GM18505 (cell line): ENCODE measurements around the gene AHCYL2.
"Not testable (repeated sequence)": the region's sequence is repeated elsewhere in the genome, so short reads cannot be mapped to it uniquely, and the experiment has no call there.

Experiments
- ATAC-seq: cut with Tn5 transposase; IDR thresholded peaks from one replicate; pipeline ENCODE4 v1.9.1; 2021; ENCODE audit not compliant: unreplicated experiment
- POLR2A ChIP-seq: IDR thresholded peaks from 4 replicates; pipeline ENCODE4 v1.6.1; 2011; ENCODE audit warnings: borderline replicate concordance; ENCODE audit not compliant: insufficient read depth, insufficient read length; ENCODE audit errors: extremely low read depth

AHCYL2 gene

DNA sequence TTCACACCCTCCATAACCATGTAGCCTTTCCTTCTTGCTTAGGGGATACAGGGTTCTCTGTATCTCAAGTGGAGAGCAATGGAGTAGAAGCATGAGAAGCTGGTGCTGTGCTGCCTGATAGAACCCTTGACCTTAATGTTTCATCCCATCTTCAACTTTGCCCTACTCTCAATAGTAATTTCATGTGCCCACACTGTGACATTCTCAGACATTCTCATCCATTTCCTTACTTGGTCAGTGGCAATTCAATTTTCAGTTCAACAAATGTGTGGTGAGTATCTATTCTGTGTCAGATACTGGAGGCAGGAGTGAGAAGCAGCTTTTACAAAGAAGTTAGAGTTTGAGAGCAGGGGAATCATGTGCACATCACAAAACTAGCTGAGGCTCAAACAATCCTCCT lies 225.5 kb downstream of the AHCYL2 start:
- no peak for TF ChIP-seq POLR2A
- ATAC-seq: no peak

DNA sequence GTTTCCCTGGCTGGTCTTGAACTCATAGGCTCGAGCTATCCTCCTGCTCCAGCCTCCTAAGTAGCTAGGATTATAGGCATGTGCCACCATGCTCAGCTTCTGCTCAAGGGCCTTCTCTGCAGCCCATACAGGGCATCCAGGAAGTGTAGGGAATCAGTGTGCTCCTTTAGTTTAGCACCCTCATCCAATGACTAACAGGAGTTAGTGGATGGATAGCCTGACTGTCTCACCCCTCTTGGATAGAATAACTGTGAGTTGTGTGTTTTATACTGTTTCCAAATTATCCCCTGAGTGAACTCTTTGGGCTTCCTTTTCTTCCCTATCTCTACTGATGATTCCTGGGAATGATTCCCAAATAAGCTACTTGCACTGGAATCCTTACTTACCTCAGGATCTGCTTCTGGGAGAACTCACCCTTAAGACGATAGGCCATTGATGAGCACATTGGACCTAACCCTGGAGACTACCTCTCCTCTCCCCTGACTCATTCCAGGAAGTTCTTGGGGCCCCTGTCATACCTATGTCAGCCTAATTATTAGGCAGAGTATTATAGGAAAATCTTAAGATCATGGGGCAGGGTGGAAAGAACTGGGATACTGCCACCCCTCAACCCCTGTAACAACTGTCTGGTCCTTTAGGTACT lies 227.9 kb downstream of the AHCYL2 start:
- no peak for ATAC-seq
- no peak for TF ChIP-seq POLR2A

DNA sequence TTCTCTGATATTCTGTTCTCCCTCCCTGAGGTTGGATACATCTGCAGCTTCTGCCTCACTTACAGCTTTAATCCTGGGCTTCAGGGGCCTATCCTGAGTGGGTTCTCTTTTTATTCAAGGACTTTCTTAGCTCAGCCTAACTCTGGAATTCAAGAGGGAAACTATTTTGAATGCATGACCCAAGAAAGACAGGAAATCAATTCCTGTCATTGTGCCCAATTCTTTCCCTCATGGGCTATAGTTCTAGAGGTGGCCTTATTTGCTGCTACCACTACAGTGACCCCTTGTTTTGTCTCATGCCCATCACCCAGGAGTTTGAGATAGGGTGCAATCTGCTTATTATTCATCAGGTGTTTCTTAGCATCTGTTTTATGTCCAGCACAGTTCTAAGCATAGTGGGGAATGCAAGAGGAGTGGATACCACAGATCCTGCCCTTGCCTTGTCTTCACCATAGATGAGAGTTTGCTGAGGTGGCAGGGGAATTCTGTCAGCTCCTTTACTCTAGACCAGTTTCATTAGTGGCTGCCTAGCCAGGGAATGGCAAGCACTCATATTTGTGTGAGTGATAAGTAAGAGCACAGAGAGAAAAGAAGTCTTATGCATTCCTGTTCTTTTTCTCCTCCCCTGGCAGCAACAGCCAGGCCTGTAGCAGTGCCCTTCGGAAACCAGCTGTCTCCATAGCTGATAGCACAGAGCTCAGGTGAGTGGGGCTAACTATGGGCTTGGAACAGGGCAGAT lies 228.8 kb downstream of the AHCYL2 start:
- ATAC-seq: no peak
- no peak for TF ChIP-seq POLR2A

DNA sequence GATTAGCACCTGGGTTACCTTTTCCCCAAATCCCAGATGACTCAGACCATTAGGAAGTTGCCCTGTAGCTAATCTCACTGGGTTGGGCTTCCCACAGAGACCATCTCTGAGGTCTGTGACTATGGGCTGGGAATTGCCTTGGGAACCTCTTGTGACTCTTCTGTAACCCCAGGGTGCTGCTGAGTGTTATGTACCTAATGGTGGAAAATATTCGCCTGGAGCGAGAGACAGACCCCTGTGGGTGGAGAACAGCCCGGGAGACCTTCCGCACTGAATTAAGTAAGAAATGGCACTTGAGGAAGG lies 229.4 kb downstream of the AHCYL2 start:
- TF ChIP-seq POLR2A: no peak
- no peak for ATAC-seq

DNA sequence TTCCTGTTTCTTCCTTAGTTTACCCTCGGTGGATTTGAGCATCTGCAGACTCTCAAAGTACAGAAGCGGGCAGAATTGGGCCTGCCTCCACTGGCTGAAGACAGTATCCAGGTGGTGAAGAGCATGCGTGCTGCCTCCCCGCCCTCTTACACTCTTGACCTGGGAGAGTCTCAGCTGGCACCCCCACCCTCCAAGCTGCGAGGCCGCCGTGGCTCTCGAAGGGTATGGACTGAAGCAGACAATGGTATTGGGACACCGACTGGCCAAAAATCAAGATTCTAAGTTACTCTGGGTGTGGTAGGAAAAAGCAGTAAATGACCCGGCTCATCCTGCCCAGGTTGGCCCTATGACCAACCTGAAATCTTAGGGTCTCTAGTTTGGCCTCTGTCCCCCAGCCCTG lies 231.6 kb downstream of the AHCYL2 start:
- TF ChIP-seq POLR2A: no peak
- no peak for ATAC-seq

DNA sequence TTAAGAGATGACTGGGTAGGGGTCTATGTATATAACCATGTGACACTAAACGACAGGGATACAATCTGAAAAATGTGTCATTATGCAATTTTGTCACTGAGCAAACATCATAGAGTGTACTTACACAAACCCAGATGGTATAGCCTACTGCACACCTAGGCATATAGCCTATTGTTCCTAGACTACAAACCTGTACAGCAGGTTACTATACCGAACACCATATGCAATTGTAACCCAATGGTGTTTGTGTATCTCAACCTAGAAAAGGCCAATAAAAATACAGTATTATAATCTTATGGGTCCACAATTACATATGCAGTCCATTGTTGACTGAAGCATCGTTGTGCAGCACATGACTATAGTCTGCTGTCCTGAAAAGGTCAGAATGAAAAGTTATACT lies 232.3 kb downstream of the AHCYL2 start:
- ATAC-seq: no peak

DNA sequence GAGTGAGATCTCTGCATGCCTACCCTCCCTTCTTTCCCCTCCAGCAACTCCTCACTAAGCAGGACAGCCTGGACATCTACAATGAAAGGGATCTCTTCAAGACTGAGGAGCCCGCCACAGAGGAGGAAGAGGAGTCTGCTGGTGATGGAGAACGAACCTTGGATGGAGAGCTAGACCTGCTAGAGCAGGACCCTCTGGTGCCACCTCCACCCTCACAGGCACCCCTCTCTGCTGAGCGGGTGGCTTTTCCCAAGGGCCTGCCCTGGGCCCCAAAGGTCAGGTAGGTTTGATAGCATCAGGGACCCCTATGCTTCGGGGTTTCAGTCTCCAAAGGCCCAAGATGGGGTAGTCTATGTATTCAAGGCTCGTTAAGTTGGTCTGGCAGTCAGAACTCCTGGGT lies 233.3 kb downstream of the AHCYL2 start:
- no peak for TF ChIP-seq POLR2A
- no peak for ATAC-seq

More for the DNA sequence above, 232.3 kb downstream of the AHCYL2 start:
- no peak for TF ChIP-seq POLR2A

DNA sequence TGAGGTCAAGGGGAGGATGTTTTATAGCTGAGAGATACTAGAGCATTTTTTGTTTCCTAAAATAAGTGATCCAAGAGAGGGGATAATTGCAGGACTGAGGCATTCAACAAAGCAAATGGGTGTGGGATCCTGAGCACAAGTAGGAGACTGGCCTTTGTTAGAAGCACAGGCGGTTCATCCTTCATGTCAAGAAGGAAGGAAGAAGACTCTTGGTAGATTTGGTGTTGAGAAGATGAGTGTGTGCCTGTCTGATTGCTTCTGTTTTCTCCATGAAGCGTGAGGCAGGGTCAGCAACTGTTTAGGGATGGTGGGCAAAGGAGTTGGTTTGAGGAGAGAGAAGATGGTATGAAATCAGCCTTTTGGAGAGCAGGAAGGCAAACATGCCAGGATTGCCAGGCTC lies 237.0 kb downstream of the AHCYL2 start:
- no peak for ATAC-seq
- no peak for TF ChIP-seq POLR2A

DNA sequence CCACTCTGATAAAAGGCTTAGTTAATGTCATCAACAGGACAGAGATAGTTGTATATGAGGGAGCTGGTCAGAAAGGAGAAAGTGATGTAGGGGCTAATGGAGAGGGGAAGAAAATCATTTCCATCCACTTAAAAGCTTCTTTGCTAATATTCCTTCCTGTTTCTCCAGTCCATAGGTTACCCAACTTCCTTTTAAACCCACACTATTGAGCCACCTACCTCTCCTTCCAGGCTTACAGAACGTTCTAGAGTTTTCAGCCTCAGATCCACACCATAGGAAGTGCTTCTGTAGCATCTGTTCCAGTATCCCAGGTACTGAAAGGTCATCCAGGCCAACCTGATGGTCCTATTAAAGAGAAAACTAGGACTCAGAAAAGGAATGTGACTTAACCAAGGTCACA lies 237.6 kb downstream of the AHCYL2 start:
- no peak for TF ChIP-seq POLR2A
- ATAC-seq: no peak

DNA sequence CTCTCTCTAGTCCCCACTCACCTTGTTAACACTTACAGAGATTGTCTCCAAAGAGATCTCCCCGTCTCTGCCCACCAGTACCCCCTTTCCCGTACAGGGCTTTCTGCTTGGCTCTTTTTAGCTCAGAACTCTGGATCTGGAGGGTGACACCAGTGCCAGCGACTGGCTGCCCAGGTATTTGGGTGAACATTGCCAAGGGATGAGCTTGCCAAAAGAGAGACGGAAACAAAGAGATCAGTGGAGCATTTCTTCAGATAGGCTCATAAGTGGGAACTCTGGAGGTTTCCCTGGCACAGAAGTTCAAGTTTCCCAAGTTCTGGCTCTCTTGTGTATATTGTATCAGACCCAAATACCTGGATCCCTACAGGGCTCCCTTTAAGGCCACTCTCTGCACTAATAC lies 239.4 kb downstream of the AHCYL2 start:
- no peak for ATAC-seq
- TF ChIP-seq POLR2A: no peak

DNA sequence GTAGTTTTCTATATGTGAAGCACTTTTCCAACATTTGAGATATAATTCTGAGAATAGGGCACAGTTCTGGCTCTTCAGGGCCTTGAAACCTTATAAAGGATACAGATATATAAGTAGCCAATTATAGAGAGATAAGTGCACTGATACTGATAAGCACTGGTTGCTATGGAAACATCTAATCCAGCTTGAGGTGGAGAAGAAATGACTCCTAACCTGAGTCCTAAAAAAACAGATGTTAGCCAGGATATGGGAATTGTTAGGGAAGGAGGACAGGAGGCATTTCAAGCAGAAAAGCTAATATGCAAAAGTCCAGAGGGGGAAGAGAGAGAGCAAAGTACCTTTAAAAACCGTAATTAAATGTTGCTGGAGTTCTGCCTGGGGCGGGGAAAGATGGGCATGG lies 240.2 kb downstream of the AHCYL2 start:
- no peak for ATAC-seq
- no peak for TF ChIP-seq POLR2A

DNA sequence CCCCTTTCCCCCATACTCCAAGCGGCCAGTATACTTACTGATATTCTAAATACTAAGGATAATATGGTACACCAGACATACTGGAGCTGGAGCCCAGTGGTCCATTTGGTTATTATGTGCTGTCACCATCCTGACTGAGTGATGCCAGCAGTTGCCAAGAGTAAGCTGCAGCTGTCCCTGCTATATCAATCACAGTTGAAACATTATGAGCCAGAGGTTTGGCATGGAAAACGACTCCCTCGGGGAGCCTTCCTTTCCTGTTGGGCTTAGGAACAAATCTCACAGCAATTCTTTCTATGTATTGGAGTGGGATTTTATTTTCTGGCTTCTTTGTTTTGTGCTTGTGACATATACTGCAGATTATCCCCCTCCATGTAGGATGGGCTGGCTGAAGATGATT lies 242.0 kb downstream of the AHCYL2 start:
- ATAC-seq: no peak
- no peak for TF ChIP-seq POLR2A

DNA sequence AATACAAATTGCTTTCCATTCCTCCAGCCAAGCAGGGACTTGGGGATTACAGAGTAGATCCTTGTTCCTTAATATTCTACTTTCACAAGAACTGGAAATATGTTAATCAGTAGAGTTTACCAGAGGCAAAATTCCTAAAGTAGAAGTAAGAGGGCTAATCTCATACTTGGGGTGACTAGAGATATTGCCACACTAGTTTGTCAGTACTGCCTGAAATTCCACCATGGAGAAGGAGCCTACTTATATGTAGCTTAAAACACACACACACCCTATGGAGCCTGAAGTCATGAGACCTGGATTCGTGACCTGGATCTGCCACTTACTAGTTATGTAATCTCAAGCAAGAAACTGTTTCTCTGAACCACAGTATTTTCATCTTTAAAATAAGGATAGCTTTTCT lies 243.3 kb downstream of the AHCYL2 start:
- no peak for ATAC-seq
- no peak for TF ChIP-seq POLR2A

DNA sequence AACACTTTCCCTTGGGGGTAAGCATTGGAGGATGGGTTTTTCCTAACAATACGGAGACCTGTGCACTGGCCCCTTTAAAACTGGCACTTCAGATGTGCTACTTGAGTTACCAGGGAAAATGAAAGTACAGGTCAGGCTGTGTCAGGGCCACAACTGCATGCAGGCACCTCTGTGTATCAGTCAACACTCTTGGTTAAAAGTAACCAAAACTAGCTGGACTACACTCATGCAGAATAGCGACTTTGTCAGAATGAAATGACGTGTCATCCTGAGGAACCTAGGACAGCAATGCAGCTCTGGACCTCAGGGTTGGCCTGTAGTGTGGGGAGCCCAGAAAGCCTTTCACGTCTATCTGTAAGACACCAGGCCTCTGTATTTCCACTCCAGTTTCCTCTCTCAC lies 243.7 kb downstream of the AHCYL2 start:
- TF ChIP-seq POLR2A: no peak
- no peak for ATAC-seq

DNA sequence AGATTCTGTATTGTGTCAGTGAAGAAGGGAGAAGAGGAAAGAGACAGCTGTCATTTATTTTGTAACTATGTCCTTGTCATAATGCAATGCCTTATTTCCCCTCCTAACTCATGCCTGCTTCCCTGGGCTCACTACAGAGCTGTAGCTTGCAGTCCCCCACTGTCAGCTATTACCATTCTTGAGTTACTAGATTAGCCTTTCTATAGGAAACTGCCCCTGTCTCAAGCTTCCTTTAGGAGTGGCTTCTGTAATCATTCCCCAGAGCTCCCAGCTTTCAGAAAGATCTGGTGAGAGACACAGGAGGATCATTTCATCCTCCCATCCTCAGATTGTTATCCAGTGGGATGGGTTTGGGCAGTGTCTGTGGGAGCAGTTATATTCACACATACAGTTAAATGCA lies 245.1 kb downstream of the AHCYL2 start:
- ATAC-seq: no peak
- TF ChIP-seq POLR2A: no peak

DNA sequence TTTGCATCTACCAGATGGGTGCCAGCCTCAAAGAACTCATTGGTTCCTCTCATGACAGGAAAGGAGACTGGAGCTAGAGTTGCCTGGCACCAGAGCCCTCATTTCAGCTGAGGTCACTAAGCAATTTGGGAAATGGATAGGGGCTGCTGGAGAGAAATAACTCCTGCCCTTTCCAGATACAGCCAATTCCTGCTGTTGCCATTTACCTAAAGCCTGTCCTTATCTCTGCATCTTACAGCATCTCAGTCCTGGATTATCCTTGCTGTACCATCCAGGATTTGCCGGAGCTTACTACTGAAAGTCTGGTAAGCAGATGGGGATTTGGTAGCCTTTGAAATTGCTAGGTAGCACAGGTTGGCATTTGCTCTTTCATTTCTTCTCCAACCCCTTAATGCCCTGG lies 245.6 kb downstream of the AHCYL2 start:
- ATAC-seq: no peak
- no peak for TF ChIP-seq POLR2A

DNA sequence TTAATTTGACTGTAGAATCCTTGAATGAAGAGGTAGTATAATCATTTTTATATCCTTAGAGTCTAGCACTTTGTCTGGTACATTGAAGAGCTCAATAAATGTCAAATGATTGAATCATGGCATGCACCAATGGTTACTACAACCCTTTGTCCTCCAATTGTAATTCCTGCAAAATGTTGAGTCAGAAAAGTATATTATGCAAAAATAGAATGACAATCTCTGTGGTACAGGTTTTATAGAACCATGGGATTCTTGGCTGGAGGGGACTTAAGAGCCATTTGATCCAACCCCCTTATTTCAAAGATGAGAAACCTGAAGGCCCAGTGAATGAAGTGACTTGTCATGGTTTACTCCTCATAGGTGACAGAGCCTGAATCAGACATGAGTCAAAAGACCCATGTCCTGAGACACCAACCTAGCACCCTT lies 246.6 kb downstream of the AHCYL2 start:
- no peak for TF ChIP-seq POLR2A
- no peak for ATAC-seq

DNA sequence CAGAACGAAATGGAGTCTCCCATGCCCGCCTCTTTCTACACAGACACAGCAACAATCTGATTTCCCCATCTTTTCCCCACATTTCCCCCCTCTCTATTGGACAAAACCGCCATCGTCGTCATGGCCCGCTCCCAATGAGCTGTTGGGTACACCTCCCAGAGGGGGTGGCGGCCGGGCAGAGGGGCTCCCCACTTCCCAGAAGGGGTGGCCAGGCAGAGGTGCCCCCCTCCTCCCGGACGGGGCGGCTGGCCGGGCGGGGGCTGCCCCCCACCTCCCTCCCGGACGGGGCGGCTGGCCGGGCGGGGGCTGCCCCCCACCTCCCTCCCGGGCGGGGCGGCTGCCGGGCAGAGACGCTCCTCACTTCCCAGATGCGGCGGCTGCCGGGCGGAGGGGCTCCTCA lies 251.1 kb downstream of the AHCYL2 start:
- ATAC-seq: not testable (repeated sequence)

DNA sequence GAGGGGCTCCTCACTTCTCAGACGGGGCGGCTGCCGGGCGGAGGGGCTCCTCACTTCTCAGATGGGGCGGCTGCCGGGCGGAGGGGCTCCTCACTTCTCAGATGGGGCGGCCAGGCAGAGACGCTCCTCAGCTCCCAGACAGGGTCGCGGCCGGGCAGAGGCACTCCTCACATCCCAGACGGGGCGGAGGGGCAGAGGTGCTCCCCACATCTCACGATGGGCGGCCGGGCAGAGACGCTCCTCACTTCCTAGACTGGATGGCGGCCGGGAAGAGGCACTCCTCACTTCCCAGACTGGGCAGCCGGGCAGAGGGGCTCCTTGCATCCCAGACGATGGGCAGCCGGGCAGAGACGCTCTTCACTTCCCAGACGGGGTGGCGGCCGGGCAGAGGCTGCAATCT lies 251.6 kb downstream of the AHCYL2 start:
- not testable (repeated sequence) for ATAC-seq
